Amniotic stem cell (primary cell): ENCODE results near the gene MRPL22.
"Not testable (repeated sequence)": the region's sequence is repeated elsewhere in the genome, so short reads cannot be mapped to it uniquely, and the experiment has no call there.

Experiments used
- DNase-seq: peaks from one replicate; lab custom pipeline; 2025; lab: John Stamatoyannopoulos, UW

MRPL22 gene

GRCh38 chr5:154940772-154941620 is at the start of gene MRPL22:
MRPL22 (plus strand) TSS chr5:154941073; CDS start chr5:154941111, 38 bp downstream.
- DNase-seq: peak; percentile 72

- DNase-seq: no peak
Measured at GRCh38 chr5:154892369-154892771, 48.5 kb upstream of the MRPL22 start.

GRCh38 chr5:154893381-154893780 is 47.5 kb upstream of the MRPL22 start:
- no peak for DNase-seq

- DNase-seq: no peak
Measured at GRCh38 chr5:154895606-154896561, 45.0 kb upstream of the MRPL22 start.

GRCh38 chr5:154896562-154897165 is 44.2 kb upstream of the MRPL22 start:
- DNase-seq: no peak

GRCh38 chr5:154898210-154898609 is 42.7 kb upstream of the MRPL22 start:
- no peak for DNase-seq

- no peak for DNase-seq
Measured at GRCh38 chr5:154899151-154899816, 41.6 kb upstream of the MRPL22 start.

GRCh38 chr5:154900066-154900465 is 40.8 kb upstream of the MRPL22 start:
- DNase-seq: no peak

- DNase-seq: no peak
Measured at GRCh38 chr5:154901276-154901675, 39.6 kb upstream of the MRPL22 start.

- no peak for DNase-seq
Measured at GRCh38 chr5:154901913-154902312, 39.0 kb upstream of the MRPL22 start.

- not testable (repeated sequence) for DNase-seq
Measured at GRCh38 chr5:154905601-154906000, 35.3 kb upstream of the MRPL22 start.

- no peak for DNase-seq
Measured at GRCh38 chr5:154916874-154917273, 24.0 kb upstream of the MRPL22 start.

GRCh38 chr5:154917757-154918156 is 23.1 kb upstream of the MRPL22 start:
- DNase-seq: no peak

GRCh38 chr5:154923441-154924430 is 17.1 kb upstream of the MRPL22 start:
- DNase-seq: no peak

- no peak for DNase-seq
Measured at GRCh38 chr5:154933537-154933936, 7.3 kb upstream of the MRPL22 start.

- no peak for DNase-seq
Measured at GRCh38 chr5:154934881-154935280, 6.0 kb upstream of the MRPL22 start.

GRCh38 chr5:154937186-154937717 is 3.6 kb upstream of the MRPL22 start:
- DNase-seq: no peak

GRCh38 chr5:154937718-154938466 is 3.0 kb upstream of the MRPL22 start, which contains the start of gene GEMIN5:
GEMIN5 (minus strand) TSS chr5:154938211; CDS start chr5:154938133, 78 bp downstream.
- DNase-seq: peak; percentile 64

- not testable (repeated sequence) for DNase-seq
Measured at GRCh38 chr5:154939387-154939786, 1.5 kb upstream of the MRPL22 start.
